T47D (cell line): ENCODE results near the gene KY.

Source experiments
- DNase-seq, 2 experiments: peaks; one replicate each; pipeline versions ENCODE4 v3.0.0 to v3.0.0-alpha.2; 2011 to 2012; ENCODE audit warnings: low read depth in 1 of 2, low spot score in 1 of 2
- JUND ChIP-seq: IDR thresholded peaks from 2 replicates; pipeline ENCODE4 v1.6.1; 2012; ENCODE audit warnings: low read depth
- in situ Hi-C: cut with HindIII; loops from 2 replicates; pipeline ENCODE4 v1.10.0; 2016; ENCODE audit warnings: low sequenced_read_pairs, low pct_unique_long_range_greater_than_20kb

KY gene

GRCh38 chr3:134618478-134619300, 32.1 kb downstream of the KY start:
- in situ Hi-C loops: no loop called here
- no peak for TF ChIP-seq JUND
- DNase-seq: no peak

- no peak for DNase-seq
- TF ChIP-seq JUND: no peak
- in situ Hi-C loops: no loop called here
Observed at GRCh38 chr3:134617608-134618477, 33.0 kb downstream of the KY start.

- DNase-seq: no peak
- in situ Hi-C loops: no loop called here
- no peak for TF ChIP-seq JUND
Observed at GRCh38 chr3:134615743-134616142, 35.1 kb downstream of the KY start.

- TF ChIP-seq JUND: no peak
- in situ Hi-C loops: no loop called here
- no peak for DNase-seq
Observed at GRCh38 chr3:134614955-134615354, 35.9 kb downstream of the KY start.

GRCh38 chr3:134613006-134613520, 37.8 kb downstream of the KY start:
- TF ChIP-seq JUND: no peak
- in situ Hi-C loops: no loop called here
- no peak for DNase-seq

- no peak for TF ChIP-seq JUND
- in situ Hi-C loops: no loop called here
- no peak for DNase-seq
Observed at GRCh38 chr3:134611516-134611915, 39.3 kb downstream of the KY start.

GRCh38 chr3:134610432-134611385, 40.1 kb downstream of the KY start:
- DNase-seq: no peak
- in situ Hi-C loops: no loop called here
- no peak for TF ChIP-seq JUND

- no peak for TF ChIP-seq JUND
- in situ Hi-C loops: no loop called here
- DNase-seq: no peak
Observed at GRCh38 chr3:134609821-134610431, 40.9 kb downstream of the KY start.

- DNase-seq: no peak
- no peak for TF ChIP-seq JUND
- in situ Hi-C loops: no loop called here
Observed at GRCh38 chr3:134608771-134609435, 41.9 kb downstream of the KY start.

- no peak for TF ChIP-seq JUND
- in situ Hi-C loops: no loop called here
- DNase-seq: no peak
Observed at GRCh38 chr3:134608023-134608770, 42.6 kb downstream of the KY start.
